Right atrium auricular region (tissue), 2 donors: ENCODE data around the gene SOX8. TPM values are rescaled to one million over a fixed set of nuclear protein-coding genes. Genes with fewer than 3 reads are reported as not detected.
A peak's percentile ranks its signal among the peaks of the same experiment; 100 is the strongest.

Experiments
- DNase-seq: peaks from one replicate; pipeline ENCODE4 v3.0.0-alpha.2; 2019; ENCODE audit warnings: low spot score
- H3K27ac ChIP-seq, 2 donors: fragments of 200-600 bp; sonication (generic); 1 replicate in 1 of 2; 2 replicates in 1 of 2; pipeline ENCODE4 v1.5.1; 2016 to 2019
- H3K27me3 ChIP-seq, 2 donors: fragments of 200-600 bp; sonication (generic); one replicate each; pipeline versions ENCODE4 v1.5.1 to v1.6.0; 2017 to 2019
- H3K36me3 ChIP-seq: fragments of 200-600 bp; sonication (generic); one replicate; pipeline ENCODE4 v1.5.1; 2016
- H3K4me1 ChIP-seq, 2 donors: fragments of 200-600 bp; sonication (generic); one replicate each; pipeline versions ENCODE4 v1.5.1 to v1.6.0; 2017 to 2019
- H3K4me3 ChIP-seq, 2 donors: fragments of 200-600 bp; sonication (generic); 1 replicate in 1 of 2; 2 replicates in 1 of 2; pipeline ENCODE4 v1.5.1; 2017 to 2019; ENCODE audit warnings: mild to moderate bottlenecking in 1 of 2, moderate library complexity in 1 of 2
- H3K9me3 ChIP-seq, 2 donors: fragments of 200-600 bp; sonication (generic); one replicate each; pipeline ENCODE4 v1.5.1; 2019
- CTCF ChIP-seq, 2 donors: fragments of 200-600 bp; sonication (generic); IDR thresholded peaks; one replicate each; pipeline ENCODE4 v1.5.1; 2019; ENCODE audit warnings: antibody characterized with exemption in 2 of 2
- total RNA-seq, 2 donors: library from RNA; depleted of rRNA; stranded (reverse); fragments of >200 nt; gene quantifications; one replicate each; pipeline ENCODE4 v1.1.0, GENCODE V29; 2016

SOX8 gene
- total RNA-seq, 2 donors from 2014 or later, result 1.0 to 1.6 TPM

- Histone ChIP-seq H3K9me3 (no peaks in the 10 kb centered on the region), H3K27me3 (no peaks in the 10 kb centered on the region), H3K27ac (no peak overlapping the region), H3K36me3 (no peaks in the 10 kb centered on the region), H3K4me3 (no peak overlapping the region), H3K4me1 (peaks cover 0 to 23% of the 10 kb centered on the region in 2 donors)
- no peak for DNase-seq
- TF ChIP-seq CTCF (IDR thresholded peaks at IDR 0.05), result no peak
Measured at GRCh38 chr16:976389-976931, 5.1 kb upstream of the SOX8 start.

GRCh38 chr16:977081-977701, 4.4 kb upstream of the SOX8 start:
- DNase-seq, result no peak
- TF ChIP-seq CTCF (IDR thresholded peaks at IDR 0.05), result no peak
- peak overlapping the region in 1 of 2 donors; percentile 52 for H3K27ac ChIP-seq
- H3K4me1 ChIP-seq, result peaks cover 0 to 27% of the 10 kb centered on the region in 2 donors
- H3K4me3 ChIP-seq, result no peak overlapping the region
- H3K9me3 ChIP-seq, result no peaks in the 10 kb centered on the region
- no peaks in the 10 kb centered on the region for H3K27me3 ChIP-seq
- no peaks in the 10 kb centered on the region for H3K36me3 ChIP-seq

GRCh38 chr16:977896-978295, 3.7 kb upstream of the SOX8 start:
- peaks cover 0 to 32% of the 10 kb centered on the region in 2 donors for H3K4me1 ChIP-seq
- H3K27ac ChIP-seq, result no peak overlapping the region
- H3K4me3 ChIP-seq, result no peak overlapping the region
- no peaks in the 10 kb centered on the region for H3K9me3 ChIP-seq
- no peak for TF ChIP-seq CTCF (IDR thresholded peaks at IDR 0.05)
- no peaks in the 10 kb centered on the region for H3K36me3 ChIP-seq
- no peaks in the 10 kb centered on the region for H3K27me3 ChIP-seq
- no peak for DNase-seq

- DNase-seq, result no peak
- H3K4me3 ChIP-seq, result no peak overlapping the region
- TF ChIP-seq CTCF (IDR thresholded peaks at IDR 0.05), result no peak
- H3K4me1 ChIP-seq, result peaks cover 0 to 32% of the 10 kb centered on the region in 2 donors
- H3K9me3 ChIP-seq, result no peaks in the 10 kb centered on the region
- no peaks in the 10 kb centered on the region for H3K36me3 ChIP-seq
- H3K27me3 ChIP-seq, result no peaks in the 10 kb centered on the region
- no peak overlapping the region for H3K27ac ChIP-seq
Measured at GRCh38 chr16:978403-978802, 3.2 kb upstream of the SOX8 start.

- DNase-seq, result no peak
- Histone ChIP-seq H3K27ac (no peak overlapping the region), H3K4me1 (peaks cover 0 to 32% of the 10 kb centered on the region in 2 donors), H3K4me3 (no peak overlapping the region), H3K9me3 (no peaks in the 10 kb centered on the region), H3K36me3 (no peaks in the 10 kb centered on the region), H3K27me3 (no peaks in the 10 kb centered on the region)
- no peak for TF ChIP-seq CTCF (IDR thresholded peaks at IDR 0.05)
Measured at GRCh38 chr16:979147-979546, 2.4 kb upstream of the SOX8 start.
